Ishikawa (cell line): ENCODE measurements around the gene BPIFB4.

ENCODE experiments used
- CEBPB ChIP-seq: IDR thresholded peaks from 2 replicates; pipeline ENCODE4 v1.6.1; 2012
- CREB1 ChIP-seq: IDR thresholded peaks from 2 replicates; pipeline ENCODE4 v1.6.1; 2012; ENCODE audit warnings: low read depth
- EGR1 ChIP-seq: IDR thresholded peaks from 2 replicates; pipeline ENCODE4 v1.6.1; 2012
- EP300 ChIP-seq: IDR thresholded peaks from 2 replicates; pipeline ENCODE4 v1.6.1; 2012; ENCODE audit warnings: borderline replicate concordance
- FOXM1 ChIP-seq: IDR thresholded peaks from 2 replicates; pipeline ENCODE4 v1.6.1; 2012; ENCODE audit warnings: low read depth, borderline replicate concordance
- MAX ChIP-seq: IDR thresholded peaks from 2 replicates; pipeline ENCODE4 v1.6.1; 2012
- NFIC ChIP-seq: IDR thresholded peaks from 2 replicates; pipeline ENCODE4 v1.6.1; 2012
- RAD21 ChIP-seq: IDR thresholded peaks from 2 replicates; pipeline ENCODE4 v1.6.1; 2012; ENCODE audit warnings: low read depth
- REST ChIP-seq: IDR thresholded peaks from 2 replicates; pipeline ENCODE4 v1.6.1; 2012; ENCODE audit warnings: low read depth, mild to moderate bottlenecking
- TAF1 ChIP-seq: IDR thresholded peaks from 2 replicates; pipeline ENCODE4 v1.6.1; 2012; ENCODE audit warnings: low read depth, mild to moderate bottlenecking
- USF1 ChIP-seq: IDR thresholded peaks from 2 replicates; pipeline ENCODE4 v1.6.1; 2012
- YY1 ChIP-seq: IDR thresholded peaks from 2 replicates; pipeline ENCODE4 v1.6.1; 2012; ENCODE audit warnings: low read depth
- ZBTB7A ChIP-seq: IDR thresholded peaks from 2 replicates; pipeline ENCODE4 v1.6.1; 2012; ENCODE audit warnings: low read depth

GRCh38 chr20:33054791-33055190 is 24.7 kb upstream of the BPIFB4 start:
- TF ChIP-seq YY1 (no peak), MAX (no peak), EGR1 (no peak), CREB1 (no peak), ZBTB7A (no peak), CEBPB (no peak), EP300 (no peak), USF1 (no peak), RAD21 (no peak), NFIC (no peak), REST (no peak), TAF1 (no peak), FOXM1 (no peak)
